HG03571 (cell line): ENCODE data around the gene KCNAB1.

ENCODE experiments used
- ATAC-seq: cut with Tn5 transposase; IDR thresholded peaks from one replicate; pipeline ENCODE4 v1.9.1; 2021; ENCODE audit not compliant: unreplicated experiment

The KCNAB1 gene

GRCh38 chr3:156396851-156397250 lies 276.5 kb downstream of the KCNAB1 start:
- ATAC-seq: no peak

DNA sequence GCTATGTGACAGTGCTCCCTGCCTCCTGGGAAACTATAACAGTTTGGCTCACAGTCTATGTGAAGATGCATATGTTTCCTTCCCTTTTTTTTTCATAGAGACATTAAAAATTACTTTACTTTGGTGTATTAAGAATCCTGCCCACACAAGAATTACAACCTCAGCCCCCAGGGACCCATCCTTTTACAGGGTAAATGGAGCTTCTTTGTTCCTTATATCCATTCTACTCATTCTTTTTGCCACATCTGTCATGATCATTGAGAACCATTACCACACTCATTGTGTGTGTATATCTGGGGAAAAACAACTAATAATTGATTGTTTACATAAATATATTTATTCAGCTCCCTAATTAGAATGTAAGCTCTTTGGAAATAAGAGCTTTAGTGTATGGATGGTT lies 277.2 kb downstream of the KCNAB1 start:
- no peak for ATAC-seq

GRCh38 chr3:156400062-156400461 lies 279.7 kb downstream of the KCNAB1 start:
- no peak for ATAC-seq

DNA sequence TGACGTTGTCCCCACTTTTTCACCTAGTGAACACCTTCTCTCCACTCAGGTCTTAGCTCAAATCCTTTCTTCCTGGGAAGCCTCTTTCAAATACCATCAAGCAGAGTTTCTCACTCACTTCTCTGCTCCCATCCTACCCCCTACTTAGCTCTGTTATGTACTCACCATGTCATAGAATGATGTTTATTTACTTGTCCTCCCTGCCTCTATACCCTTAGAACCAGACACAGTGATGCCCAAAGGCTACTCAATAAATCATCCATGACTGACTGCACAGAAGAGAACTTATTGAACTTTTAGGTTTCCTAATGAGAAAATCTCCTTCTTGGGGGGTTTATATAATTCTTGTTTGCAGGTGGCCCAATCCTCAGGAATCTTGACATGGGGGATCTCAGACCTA lies 280.4 kb downstream of the KCNAB1 start:
- ATAC-seq: no peak

DNA sequence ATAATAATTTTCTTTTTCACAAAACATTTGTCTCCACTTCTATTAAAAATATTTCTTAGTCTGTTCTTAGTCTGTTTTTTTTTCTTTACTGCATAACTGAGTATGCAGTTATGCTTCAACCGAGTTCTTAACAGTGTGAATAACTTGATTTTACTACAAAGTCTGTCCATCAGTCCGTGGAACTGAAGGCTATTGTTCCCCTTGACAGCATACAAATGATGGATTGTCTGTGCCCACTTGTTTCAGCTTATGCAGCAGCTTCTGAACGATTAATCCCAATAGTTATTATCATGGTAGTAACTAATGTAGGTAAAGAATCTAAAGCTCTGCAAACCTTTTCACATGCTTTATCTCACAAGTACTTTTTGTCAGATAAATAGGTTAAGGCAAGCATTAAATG lies 283.8 kb downstream of the KCNAB1 start:
- ATAC-seq: no peak

GRCh38 chr3:156406393-156406792 lies 286.0 kb downstream of the KCNAB1 start:
- no peak for ATAC-seq

GRCh38 chr3:156407617-156408225 lies 287.3 kb downstream of the KCNAB1 start:
- no peak for ATAC-seq

- ATAC-seq: no peak
Measured at GRCh38 chr3:156409694-156410093, 289.3 kb downstream of the KCNAB1 start.

DNA sequence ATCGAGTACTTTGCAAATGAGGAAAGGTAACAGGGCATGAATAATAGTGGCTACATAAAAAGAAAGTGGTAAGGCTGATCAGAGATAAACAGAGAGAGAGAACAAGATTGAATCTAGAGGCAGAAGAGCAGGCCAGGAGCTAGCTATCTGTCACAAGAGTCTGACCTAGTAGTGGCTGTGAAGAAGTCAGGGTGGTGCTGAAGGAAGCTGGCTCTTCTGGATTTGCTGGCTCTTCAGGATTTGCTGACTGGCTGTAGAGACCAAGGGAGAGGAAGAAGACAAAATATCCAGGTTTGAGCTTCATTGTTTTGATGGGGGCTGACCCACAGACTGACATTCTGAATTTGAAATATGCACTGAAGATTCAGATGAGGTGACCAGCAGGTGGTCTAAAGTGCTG lies 292.2 kb downstream of the KCNAB1 start:
- no peak for ATAC-seq

- no peak for ATAC-seq
Measured at GRCh38 chr3:156413293-156413892, 293.0 kb downstream of the KCNAB1 start.

DNA sequence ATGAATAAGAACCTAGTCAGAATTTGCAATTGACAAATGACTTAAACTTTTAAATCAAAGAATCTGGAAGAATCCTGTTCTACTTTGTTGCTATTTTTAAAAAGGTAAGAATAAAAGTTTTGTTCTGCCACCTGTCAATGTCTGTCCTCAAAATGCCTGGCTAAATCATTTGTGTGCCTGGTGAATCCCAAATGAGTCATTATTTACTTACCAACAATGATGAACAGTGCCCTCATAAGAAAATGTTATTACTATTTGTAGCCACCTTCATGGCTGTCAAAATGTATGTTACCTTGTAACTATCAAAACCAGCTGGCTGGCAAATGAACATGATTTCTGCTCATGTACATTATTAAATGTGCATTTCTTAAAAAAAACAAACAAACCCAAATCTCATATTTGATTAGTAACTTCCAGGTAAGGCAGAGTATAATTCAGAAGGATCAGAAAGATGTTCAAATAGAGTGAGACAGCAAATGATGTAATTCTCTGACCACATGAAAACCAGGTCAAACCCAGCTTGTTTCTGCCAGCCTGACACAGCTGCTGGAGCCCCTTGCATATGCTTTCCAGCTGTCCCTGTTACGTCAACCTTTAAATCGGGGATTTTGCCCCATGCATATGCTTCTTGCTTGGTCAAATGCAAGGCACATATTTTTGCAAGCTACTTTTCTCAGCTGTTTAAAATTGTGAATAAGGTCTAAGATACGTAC lies 296.6 kb downstream of the KCNAB1 start:
- ATAC-seq: no peak

- ATAC-seq: no peak
Measured at GRCh38 chr3:156417559-156418132, 297.3 kb downstream of the KCNAB1 start.

DNA sequence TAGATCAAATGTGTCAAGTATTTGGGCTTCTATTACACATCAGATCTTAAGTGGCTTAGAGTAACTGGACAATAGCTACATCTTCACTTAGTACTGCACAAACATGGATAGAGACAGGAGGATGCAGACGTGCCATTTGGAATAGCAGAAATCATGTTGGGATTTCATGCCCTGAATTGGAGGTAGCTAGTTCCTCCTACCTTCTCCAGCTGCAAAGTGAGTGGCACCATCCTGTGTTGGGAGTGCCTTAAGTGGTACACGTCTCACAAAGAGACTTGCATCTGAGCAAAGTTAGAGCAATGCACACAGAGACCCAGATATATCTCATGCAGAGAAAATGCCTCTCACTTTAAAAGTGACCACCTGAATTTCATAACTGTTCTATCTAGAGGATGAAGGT lies 298.1 kb downstream of the KCNAB1 start:
- ATAC-seq: no peak

DNA sequence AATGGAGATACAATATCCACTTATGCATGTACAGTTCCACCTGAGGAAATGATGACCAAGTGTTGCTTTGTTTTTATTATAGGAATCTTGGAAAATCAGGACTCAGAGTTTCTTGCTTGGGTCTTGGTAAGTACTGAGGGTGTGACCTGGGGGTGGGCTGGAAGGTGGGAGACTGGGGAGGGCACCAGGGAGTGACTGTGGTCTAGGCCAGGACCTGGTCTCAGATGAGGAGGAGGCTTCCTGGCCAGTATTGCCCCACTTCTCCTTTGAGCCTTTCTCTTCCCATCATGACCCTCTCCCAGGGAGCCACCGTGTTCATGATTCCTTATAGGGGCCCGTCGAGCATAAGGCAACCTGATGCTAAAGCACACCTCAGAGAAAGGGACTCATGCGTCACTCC lies 301.2 kb downstream of the KCNAB1 start:
- ATAC-seq: no peak

GRCh38 chr3:156424758-156425157 lies 304.4 kb downstream of the KCNAB1 start:
- no peak for ATAC-seq

GRCh38 chr3:156425651-156426050 lies 305.3 kb downstream of the KCNAB1 start:
- no peak for ATAC-seq

DNA sequence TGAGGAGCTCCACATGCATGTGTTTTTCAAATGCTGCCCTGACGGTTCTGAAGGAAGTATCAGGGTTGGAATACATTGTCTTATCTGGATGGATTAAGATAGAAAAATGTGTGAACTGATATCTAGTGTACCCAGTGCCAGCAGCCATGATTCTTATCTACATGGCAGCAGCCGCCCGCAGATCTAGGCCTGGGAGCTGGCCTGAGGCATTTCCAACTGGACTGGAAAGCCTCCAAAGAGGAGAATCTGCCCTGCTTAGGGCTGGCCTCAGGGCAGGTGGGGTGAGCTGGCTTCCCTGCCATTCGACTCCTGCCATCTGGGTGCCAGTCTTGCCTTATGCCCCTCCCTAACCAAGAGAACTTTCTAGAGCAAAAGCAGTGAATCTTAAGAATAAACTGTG lies 308.7 kb downstream of the KCNAB1 start:
- ATAC-seq: no peak

DNA sequence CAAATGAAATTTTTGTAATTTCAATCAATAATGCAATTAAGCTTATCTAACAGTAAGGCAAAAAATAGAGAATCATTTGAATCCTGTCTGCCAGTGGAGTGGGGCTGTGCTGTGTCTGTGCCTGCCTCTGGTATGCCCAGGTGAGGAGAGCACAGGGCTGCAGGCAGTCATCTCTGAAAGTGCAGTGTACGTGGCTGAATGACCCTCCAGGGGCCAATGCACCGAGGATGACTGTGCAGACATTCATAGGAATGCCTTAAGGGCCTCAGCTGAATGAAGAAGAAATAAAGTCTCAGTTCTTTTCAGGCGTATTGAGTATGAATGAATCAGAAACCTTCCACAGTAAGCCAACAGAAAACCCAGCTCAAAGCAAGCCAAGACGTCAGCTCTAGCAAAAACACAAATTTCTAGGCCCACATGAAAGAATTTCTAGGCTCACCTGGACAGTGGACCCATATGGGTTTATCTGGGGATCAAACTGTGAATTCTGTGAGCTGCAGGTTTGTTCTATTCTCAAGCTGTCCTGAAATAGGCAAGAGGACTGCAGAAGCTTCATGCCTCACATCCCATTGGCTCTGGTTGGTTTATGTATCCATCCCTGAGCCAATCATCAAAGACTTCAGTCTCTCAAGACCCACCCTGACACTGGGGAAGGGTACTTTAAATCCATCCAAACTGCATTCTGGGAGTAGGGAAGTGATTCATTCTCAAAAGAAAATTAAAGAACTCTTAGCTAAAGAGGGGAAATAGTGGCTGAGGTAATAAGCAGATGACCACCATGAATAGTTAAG lies 311.2 kb downstream of the KCNAB1 start:
- ATAC-seq: no peak

GRCh38 chr3:156432563-156432962 lies 312.2 kb downstream of the KCNAB1 start:
- ATAC-seq: no peak

DNA sequence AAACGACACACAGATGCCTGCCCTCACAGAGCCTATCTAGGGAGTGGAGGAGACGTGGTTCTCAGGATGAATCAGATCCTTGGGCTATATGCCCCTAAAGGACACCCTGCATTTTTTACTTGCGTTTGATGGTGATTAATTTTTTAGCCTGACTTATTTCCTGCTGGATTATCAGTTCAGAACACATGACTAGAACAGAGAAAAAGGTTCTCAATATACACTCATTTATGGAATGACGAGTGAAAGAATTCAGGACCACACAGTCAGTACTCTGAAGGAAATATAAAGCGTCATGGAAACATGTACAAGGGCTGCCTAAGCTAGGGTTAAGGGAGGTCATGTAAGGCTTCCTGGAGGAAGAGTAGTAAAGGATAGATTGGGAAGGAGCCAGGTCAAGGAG lies 312.8 kb downstream of the KCNAB1 start:
- no peak for ATAC-seq

- no peak for ATAC-seq
Measured at GRCh38 chr3:156433910-156434309, 313.5 kb downstream of the KCNAB1 start.
